GM21825 (cell line): ENCODE data around the gene SDHB.
A peak's percentile ranks its signal among the peaks of the same experiment; 100 is the strongest.

Experiments used
- ATAC-seq: cut with Tn5 transposase; IDR thresholded peaks from one replicate; pipeline ENCODE4 v1.9.1; 2021; ENCODE audit warnings: mild to moderate bottlenecking, moderate library complexity; ENCODE audit not compliant: unreplicated experiment

SDHB gene

DNA sequence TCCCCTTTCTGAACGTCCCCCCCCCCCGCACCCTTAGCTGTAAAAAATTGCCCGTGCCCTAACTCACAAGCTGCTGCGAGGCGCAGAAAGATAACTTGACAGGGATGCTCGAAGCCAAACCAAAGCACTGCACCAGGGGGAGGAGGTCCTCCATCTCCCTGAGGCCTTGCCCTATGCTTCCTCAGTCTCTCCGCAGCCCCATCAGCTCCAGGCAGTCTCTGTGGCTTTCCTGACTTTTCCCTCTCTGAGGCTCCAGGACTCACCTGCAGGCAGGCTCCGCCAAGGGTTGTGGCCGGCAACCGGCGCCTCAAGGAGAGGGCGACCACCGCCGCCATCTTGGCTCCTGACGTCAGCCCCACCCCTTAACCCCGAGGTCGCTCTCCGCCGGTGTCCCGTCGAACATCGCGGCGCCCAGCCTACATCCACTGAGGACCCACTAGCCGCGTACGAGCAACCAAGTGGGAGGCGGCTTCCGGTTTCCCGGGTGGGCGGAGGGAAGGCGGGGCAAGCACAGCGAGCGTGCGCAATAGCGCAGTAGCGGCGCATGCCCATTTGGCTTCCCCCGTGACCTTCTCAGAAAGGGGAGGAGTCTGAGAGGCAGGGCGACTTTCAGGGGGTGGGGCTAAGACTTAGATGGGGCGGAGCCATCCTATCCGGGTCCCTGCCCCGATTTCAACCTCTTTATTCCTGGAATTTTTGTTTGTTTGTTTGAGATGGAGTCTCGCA lies at the start of gene SDHB:
Gene SDHB, minus strand, starts transcription at position 348 of the 726 bp plus-strand sequence. Its CDS starts 13 bp downstream, at position 335.
- peak; percentile 91 for ATAC-seq

DNA sequence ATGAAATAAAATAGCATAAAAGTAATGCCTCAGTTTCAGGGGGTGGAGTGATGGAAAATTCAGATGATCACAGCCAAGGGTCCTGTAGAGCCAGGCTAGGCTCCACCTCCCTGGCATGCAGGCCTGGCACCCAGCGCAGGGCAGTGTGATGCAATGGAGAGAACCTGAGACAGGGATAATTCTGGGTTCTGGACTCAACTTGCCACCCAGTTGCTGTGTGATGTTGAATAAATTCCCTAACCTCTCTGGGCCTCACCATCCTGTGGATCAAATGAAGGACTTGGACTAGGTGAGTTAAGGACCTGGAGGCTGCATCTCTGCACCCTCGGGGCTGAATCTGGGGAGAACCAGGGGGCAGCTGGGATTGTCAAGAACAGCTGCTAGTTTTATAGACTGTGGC lies 48.4 kb upstream of the SDHB start:
- ATAC-seq, result no peak

DNA sequence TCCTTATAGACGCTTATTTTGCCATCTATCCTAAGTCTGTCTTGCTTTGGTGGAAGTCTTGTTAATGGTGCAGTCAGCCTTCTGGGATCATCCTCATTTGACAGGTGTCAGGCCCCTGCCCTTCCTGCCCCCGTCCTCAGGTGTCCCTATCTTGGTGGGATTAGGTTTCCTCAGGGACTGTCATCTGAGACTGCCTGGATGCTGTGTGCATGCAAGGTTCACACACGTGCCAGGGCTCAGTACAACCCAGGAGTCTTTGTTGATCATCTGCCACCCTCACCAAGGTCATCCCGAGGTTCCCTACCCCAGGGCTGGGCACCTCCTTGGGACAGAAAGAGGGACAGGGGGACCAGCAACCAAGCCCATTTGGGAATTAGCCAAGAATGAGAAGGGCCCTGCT lies 47.4 kb upstream of the SDHB start:
- ATAC-seq, result no peak

DNA sequence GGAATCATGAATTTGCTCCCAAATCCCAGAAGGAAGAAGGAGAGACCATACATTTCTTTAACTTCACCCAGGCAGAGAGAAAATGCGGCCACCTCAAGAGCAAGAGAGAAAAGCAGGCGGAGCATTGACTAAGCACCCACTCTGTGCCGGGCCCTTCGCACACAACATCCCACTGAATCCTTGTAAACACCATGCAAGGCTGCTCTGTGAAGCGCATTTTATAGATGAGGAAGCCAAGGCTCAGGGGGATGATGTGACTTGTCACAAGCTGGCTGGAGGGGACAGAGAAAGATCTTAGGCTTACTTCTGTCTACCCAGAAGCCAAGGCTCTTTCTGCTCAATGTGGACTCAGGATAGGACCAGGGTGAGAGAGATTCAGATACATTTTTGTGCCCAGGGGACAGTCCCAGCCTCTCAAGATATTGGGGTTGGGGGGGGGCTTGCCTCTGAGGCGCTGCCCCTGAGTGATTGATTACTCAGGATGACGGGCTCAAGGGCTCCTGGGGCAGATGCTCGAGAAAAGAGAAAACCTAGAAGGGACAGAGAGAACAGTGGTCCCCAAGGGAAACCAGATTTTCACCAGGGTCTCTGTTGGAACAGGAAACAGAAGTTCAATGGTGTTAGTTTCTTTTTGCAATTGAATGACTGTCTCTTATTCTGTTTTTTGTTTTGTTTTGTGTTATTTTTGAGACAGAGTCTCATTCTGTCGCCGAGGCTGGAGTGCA lies 45.9 kb upstream of the SDHB start:
- no peak for ATAC-seq

DNA sequence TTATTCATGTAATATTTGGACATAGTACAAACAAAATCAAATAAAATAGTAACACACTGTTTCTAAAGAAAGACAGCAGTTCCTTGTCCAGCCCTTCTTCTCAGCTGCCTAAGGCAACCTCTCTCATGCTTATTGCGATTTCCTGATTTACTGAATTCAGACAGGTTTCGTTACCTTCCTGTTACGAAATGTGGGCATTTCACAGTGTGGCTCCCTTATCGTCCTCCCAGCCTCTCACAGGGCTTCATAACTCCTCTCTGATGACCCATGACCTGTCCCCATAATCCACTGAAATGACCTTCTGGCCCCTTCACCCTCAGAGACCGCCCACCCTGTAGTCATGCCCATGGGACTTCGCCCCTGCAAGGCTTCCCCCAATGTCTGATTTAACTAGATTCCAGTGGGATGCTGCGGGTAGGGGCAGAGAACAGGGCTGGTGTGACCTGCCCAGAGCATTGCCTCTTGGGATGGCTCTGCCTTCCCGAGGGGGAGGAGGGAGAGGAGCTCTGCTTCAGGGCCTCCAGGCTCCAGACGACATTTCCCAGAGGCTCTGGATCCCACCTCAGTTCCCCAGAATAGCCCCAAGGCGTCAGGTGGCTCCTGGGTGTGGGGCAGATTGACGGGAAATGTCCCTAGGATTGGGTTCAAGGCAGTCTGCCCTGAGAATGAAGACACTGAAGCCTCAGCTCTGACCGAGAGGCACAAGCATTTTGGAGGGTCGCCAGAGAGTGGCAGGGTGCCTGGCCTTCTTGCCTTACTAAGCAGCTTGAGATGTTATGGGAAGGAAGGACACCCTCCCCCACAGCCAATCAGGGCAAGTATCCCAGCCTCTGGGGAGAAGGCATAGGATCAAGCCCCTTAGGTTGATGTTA lies 44.9 kb upstream of the SDHB start:
- no peak for ATAC-seq

DNA sequence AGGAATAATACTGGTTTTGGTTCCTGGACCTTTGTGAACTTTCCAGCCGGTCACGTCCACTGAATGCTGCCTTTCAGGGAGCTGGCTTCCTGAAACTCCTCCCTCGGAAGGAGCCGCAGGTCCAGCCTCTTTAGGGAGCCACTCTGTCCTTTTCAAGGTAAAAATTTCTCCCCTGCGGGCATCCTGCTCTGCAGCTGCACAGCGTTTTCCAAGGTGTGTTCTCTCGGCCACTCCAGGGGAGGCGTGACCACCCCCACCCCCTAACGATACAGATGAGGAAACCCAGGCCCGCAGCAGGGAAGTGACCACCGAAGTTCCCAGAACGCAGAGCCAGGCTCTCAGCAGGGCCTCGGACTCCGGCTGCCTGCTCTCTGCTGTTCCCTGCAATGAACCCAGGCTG lies 44.0 kb upstream of the SDHB start:
- ATAC-seq, result no peak

DNA sequence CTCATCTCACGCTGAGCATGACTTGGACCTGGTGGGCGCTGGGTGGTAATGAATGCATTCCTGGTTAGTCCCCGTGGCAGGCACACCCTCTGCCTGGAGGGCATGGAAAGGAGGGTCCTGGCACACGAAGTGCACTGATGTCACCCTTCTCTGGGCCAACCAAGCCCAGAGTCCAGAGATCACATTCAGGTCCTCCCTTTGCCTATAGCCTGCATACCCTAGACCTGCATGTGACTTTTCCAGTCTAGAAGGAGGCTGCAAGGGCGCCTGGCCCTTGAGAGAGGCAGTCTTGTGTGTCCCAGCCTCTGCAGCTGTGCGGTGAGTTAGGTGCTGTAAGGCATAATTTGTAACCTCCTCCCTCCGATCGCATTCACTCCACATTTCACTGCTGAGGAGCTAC lies 43.3 kb upstream of the SDHB start:
- no peak for ATAC-seq

DNA sequence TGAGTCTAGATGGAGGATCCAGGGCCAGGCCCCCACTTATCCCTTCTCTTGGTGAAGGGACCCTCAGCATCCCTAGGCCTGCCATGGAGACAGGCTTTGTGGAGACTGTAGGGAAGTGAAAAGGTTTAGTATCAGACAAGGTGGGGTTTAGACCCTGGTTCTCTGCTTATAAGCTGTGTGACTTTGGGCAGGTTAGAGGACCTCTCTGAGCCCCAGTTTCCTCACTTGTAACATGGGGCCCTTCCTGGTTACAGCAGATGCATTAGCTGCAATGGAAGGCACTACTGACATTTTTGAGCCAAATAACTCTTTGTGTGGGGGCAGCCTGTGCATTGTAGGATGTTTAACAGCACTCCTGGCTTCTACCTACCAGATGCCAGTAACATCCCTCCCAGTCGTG lies 42.8 kb upstream of the SDHB start:
- no peak for ATAC-seq

DNA sequence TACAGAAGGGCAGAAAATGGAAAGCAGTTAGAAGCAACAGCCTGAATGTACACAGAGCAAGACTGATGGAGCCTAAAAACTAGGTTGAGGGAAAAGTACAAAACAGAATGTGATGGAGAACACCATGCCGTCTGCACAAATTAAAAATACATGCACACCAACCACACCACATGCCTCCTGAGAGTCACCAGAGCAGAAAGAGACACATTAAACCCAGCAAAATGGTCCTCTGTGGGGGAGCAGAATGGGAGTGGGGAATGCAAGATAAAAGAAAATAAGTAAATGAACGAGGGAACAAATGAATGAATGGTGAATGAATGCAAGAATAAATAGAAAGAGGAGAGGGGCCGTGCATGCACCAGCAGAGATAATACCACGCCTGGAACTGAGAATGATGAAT lies 41.3 kb upstream of the SDHB start:
- no peak for ATAC-seq

DNA sequence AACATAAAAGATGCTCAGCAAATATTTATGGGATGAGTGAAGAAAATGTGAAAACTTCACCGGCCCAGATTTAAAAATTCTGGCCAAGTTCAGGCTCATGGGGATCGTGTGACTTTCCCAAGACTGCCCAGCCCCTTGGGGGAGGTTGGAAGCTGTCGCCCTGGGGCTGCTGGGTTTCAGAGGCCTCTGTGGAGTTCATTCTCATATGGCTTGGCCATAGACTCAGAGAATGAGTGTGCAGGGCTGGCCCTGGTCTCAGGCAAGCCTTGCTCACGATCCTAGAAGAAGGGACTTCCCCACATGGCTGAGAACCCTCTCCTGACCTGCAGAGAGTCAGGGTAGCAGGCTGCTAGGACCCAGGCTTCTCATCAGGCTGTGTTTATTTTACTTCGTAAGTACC lies 40.8 kb upstream of the SDHB start:
- ATAC-seq, result peak; percentile 67

DNA sequence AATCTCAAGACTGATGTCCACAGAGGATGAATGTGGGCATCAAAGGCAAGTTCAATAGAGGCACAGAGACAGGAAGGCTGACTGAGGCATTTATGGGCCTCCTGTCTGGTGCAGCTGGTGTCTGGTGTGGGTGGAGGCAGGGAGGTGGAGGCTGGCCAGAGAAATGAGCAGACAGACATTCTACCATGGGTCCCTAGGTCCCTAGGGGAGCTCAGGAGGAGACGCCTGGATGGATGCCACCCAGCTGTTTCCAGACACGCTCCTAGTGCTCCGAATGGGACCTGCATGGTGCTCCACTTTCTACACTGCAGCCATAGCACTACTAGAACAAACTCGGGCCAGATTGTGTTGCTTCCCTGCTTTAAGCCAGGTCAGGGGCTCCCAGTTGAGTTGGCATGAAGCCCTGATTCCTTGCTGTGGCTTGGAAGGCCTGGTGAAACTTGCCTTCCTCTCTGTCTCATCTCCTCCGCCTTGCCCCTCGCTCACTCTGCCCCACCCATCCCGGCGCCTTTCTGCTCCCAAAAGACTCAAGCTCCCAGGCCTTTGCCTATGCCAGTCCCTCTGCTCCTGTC lies 40.1 kb upstream of the SDHB start:
- no peak for ATAC-seq

DNA sequence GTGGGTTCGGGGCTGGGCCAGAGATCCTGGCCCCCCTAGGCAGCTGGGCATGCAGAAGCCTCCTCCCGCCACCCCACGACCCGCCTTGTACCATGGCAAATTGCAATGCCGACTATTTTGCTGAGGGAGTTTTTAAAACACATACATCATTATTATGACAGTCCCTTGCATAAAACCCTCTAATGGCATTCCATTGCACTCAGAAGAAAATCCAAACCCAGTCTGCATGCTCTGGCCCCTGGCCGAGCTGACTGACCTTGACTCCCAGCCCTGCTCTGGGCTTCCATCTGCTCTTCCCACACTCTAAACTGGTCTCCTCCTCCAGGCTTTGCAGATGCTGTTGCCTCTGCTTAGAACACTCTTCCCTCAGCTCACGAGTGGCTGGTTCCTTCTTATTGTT lies 37.4 kb upstream of the SDHB start:
- no peak for ATAC-seq

DNA sequence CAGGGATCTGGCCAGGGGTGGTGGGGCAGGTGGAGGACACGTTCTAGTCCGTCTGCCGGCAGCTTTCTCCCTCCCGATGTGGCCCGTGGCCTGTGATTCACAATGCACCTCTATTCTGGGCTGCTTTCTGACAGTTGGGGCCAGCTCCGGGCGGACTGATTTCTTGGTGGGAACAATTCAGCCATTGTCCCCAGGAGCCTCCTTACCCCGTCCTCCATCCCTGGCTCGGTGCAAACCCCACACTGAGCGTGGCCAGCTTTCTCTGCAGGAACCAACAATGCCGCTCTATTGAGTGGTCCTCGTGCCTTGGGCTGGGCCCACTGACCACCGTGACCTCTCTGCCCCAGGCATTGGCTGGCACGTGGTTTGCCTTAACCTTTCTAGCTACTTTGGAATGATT lies 35.7 kb upstream of the SDHB start:
- ATAC-seq, result no peak

DNA sequence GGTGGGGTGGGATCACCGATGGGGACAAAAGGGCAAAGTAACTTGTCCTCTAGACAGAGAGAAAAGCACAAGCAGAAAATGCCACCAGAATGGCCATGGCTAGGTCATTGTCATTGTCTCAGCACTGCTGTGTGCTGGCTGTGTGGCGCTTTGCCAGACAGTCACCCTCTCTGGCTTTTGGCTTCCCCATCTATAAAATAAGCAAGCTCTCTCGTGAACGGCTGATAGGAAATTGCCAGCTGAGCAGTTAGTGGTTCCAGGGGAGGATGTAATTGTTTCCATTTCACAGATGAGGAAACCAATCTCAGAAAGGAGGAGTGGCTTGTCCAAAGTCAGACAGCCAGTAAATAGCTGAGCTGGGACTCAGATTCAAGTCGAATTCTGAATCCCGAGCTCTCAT lies 32.9 kb upstream of the SDHB start:
- no peak for ATAC-seq

DNA sequence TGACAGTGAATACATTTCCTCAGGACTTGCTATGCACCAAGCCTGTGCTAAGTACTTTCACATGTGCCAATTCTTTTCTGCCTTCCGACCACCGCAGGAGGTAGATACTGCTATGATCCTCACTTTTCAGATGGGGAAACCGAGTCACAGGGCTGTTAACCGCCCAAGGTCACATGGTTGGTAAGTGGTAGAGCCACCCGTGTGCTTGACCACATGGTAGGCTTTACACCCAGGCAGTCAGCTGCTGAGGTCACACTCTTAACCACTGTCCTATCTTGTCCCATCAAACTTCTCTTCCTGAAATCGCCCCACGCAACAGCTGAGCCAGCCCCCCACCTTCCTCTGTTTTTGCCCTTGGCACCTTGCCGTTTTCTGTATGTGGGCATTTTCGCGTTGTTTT lies 31.0 kb upstream of the SDHB start:
- ATAC-seq, result no peak

DNA sequence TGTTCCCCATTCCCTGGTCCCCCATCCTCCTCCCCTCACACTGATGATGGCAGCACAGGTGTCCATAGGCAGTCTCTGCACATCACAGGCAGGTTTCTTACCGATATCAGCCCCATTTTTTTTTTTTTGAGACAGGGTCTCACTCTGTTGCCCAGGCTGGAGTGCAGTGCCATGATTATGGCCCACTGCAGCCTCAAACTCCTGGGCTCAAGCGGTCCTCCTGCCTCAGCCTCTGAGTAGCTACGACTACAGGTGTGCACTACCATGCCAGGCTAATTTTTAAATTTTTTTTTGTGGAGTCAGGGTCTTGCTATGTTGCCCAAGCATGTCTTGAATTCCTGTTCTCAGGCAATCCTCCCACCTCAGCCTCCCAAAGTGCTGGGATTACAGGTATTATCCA lies 28.9 kb upstream of the SDHB start:
- ATAC-seq, result no peak

DNA sequence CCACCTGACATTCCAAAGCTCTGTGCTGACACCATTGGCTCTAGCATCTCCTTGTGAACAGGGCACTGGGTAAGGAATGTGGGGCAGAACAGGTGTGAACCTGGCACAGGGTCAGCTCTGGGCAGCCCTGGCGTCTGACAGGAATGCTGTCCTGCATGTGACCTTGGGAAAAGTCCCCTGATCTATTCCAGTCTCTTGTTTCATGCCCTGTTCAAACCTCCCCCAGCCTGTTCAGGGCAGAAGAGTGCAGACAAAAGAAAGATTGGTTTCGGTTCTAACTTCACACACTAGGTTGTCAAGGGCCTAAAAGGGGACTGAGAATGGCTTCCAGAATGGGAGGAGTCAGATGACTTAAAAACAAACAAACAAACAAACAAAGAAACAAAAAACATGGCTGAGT lies 27.6 kb upstream of the SDHB start:
- ATAC-seq, result no peak

DNA sequence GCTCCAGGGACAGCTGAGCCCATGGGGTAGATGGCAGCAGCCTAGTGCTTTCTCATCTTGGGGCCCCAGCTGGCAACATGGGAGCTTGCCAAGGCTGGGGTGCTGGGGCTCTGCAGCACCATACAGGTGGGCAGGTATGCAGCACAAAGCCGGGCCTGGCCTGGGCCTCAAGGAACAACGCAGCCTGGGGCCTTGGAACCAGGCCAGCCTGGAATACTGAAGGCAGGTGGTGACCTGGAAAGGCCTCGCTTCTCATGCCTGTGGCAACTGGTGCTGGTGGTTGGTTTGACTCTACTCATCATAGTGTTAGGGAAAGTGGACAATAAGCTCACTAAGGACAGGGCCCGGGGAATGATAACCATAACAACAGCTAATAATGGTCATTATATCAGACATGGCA lies 27.0 kb upstream of the SDHB start:
- ATAC-seq, result no peak

DNA sequence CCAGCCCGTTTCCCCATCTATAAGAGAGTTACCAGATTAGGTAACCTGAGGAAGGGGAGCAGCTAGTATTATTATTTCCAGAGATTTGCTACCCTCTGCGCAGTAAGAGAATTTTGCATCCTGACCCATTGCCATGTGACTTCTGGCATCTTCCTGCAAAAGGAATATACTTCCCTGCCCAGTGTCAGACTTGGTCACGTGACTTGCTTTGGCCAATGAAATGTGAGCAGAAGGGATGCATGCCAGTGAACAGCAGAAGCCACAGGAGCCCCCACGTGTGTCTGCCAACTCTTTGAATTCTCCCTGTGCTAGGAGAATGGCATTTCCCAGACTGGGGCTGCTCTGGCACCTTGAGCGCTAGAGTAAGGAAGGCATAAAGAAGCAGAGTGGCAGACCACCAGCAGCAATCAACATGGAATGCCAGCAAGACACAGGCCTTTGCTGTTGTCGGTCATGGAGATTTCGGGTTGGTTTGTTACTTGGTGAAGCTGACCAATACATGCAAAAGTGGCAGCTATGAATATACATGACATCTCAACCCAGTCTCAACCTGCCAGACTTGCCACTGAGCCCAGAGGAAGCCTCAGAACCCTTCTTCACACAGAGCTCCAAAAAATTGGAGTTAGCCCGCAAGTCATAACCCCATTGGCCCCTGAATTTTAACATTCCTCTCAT lies 26.4 kb upstream of the SDHB start:
- ATAC-seq, result no peak

DNA sequence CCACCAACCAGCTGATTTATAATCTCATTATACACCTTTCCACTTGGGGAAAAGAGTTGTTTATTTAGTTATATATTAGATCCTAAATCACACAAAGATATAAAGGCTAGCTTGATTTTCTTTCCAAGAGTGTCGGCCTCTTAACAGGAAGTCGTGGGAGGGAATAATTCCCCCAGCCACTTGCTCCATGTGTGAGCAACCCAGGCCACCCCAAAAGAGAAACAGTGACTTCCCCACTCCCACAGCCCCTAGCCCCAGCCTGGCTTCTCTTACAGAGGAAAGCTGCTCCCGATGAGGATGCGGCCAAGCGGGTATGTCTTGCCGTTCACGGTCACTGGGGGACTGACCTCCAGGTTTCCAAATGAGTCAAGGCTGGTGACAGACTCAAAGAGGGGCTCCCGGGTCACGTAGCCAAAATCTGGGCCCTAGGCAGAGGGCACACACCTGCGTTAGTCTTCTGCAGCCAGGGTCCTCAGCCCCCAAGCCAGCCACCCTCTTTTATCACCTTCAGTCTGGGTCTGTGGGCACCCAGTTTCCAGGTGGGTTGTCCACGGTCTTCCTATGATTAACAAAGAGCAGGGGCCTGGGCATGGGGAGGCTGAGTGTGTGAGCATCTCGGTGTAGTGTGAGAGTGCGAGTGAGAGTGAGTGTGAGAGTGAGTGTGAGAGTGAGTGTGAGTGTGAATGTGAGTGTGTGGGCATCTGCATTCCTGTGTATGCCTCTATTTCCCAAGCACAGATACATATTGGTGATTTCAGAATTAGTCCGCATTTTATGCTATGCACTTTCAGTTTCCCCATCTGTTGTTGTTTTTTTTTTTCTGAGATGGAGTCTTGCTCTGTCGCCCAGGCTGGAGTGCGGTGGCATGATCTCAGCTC lies 25.4 kb upstream of the SDHB start:
- no peak for ATAC-seq
